B cell (primary cell): Measurements from ENCODE around the gene ATP6V1B1. TPM values are rescaled to one million over a fixed set of nuclear protein-coding genes. Genes with fewer than 3 reads are reported as not detected.

Source experiments
- ATAC-seq: fragments of 200-7000 bp; cut with Tn5 transposase; one replicate; pipeline ENCODE4 v1.10.0; 2021; ENCODE audit warnings: low read depth, mild to moderate bottlenecking, moderate number of reproducible peaks, moderate library complexity
- CTCF ChIA-PET: fragments of 350-600 bp; sonication (Branson Sonifier 250); formaldehyde crosslinking; loops from one replicate; lab custom pipeline; 2021; ENCODE audit warnings: antibody characterized with exemption, inconsistent platforms; lab: Charles Lee
- POLR2A ChIA-PET: fragments of 350-600 bp; sonication (Branson Sonifier 250); formaldehyde crosslinking; loops from one replicate; lab custom pipeline; 2021; ENCODE audit warnings: antibody characterized with exemption; lab: Charles Lee
- DNase-seq: peaks from one replicate; pipeline ENCODE4 v3.0.0; 2013
- H2AFZ ChIP-seq: 2 replicates; pipeline ENCODE4 v1.6.1; 2012; ENCODE audit warnings: mild to moderate bottlenecking, low read depth, low read length; ENCODE audit not compliant: insufficient read depth, poor library complexity, severe bottlenecking
- H3K27ac ChIP-seq, 2 donors: 1 replicate in 1 of 2; 2 replicates in 1 of 2; pipeline ENCODE4 v1.5.1; 2012 to 2013; ENCODE audit warnings: low read length in 2 of 2, mild to moderate bottlenecking in 2 of 2, moderate library complexity in 1 of 2
- H3K27me3 ChIP-seq, 4 experiments: fragments of 200-600 bp in 1 of 4; sonication (generic) in 1 of 4; replicated peaks in 1 of 4; 1 replicate in 2 of 4; 2 replicates in 2 of 4; pipeline versions ENCODE4 v1.6.1 to v1.7.0; 2013 to 2016; ENCODE audit warnings: low read length in 3 of 4, mild to moderate bottlenecking in 2 of 4, mixed read lengths in 1 of 4, moderate library complexity in 1 of 4; ENCODE audit not compliant: insufficient read depth in 4 of 4, control insufficient read depth in 3 of 4; ENCODE audit errors: control extremely low read depth in 1 of 4
- H3K36me3 ChIP-seq, 2 experiments: replicated peaks in 1 of 2; 1 replicate in 1 of 2; 2 replicates in 1 of 2; pipeline versions ENCODE4 v1.6.1 to v1.7.1; 2013; ENCODE audit warnings: low read length in 1 of 2; ENCODE audit not compliant: insufficient read depth in 2 of 2, control insufficient read depth in 1 of 2; ENCODE audit errors: control extremely low read depth in 1 of 2, extremely low read depth in 1 of 2
- H3K4me1 ChIP-seq, 2 donors: fragments of 200-600 bp in 1 of 2; sonication (generic) in 1 of 2; 1 replicate in 1 of 2; 2 replicates in 1 of 2; pipeline versions ENCODE4 v1.5.1 to v1.6.1; 2013 to 2017; ENCODE audit warnings: low read length in 2 of 2; ENCODE audit not compliant: control insufficient read depth in 2 of 2, insufficient read depth in 2 of 2
- H3K4me2 ChIP-seq: replicated peaks from 2 replicates; pipeline ENCODE3; 2012; ENCODE audit warnings: mild to moderate bottlenecking, low read depth, low read length; ENCODE audit not compliant: poor library complexity, severe bottlenecking
- H3K4me3 ChIP-seq, 5 experiments: fragments of 200-600 bp in 1 of 5; sonication (generic) in 1 of 5; 1 replicate in 3 of 5; 2 replicates in 2 of 5; pipeline versions ENCODE4 v1.5.1 to v1.7.0; 2011 to 2016; ENCODE audit warnings: low read length in 4 of 5, mild to moderate bottlenecking in 4 of 5, low read depth in 2 of 5, control low read depth in 1 of 5, moderate library complexity in 1 of 5; ENCODE audit not compliant: insufficient read depth in 1 of 5; ENCODE audit errors: control extremely low read depth in 1 of 5, extremely low read depth in 1 of 5
- H3K79me2 ChIP-seq: fragments of 200-600 bp; sonication (generic); one replicate; pipeline ENCODE4 v1.6.0; 2016; ENCODE audit warnings: low read length; ENCODE audit not compliant: control insufficient read depth, insufficient read depth
- H3K9ac ChIP-seq: fragments of 200-600 bp; sonication (generic); 2 replicates; pipeline ENCODE4 v1.6.1; 2017; ENCODE audit warnings: mild to moderate bottlenecking, low read length, moderate library complexity
- H3K9me3 ChIP-seq, 3 donors: one replicate each; pipeline versions ENCODE4 v1.6.1 to v1.7.1; 2013; ENCODE audit warnings: low read length in 2 of 3; ENCODE audit not compliant: control insufficient read depth in 2 of 3, insufficient read depth in 1 of 3; ENCODE audit errors: control extremely low read depth in 1 of 3
- H4K20me1 ChIP-seq: 2 replicates; pipeline ENCODE4 v1.6.0; 2012; ENCODE audit warnings: mild to moderate bottlenecking, low read length; ENCODE audit not compliant: insufficient read depth, control insufficient read depth, poor library complexity, severe bottlenecking
- H3K27ac Mint-ChIP-seq: one replicate; pipeline ENCODE4 v1.8.0; 2021; ENCODE audit warnings: mixed read lengths
- H3K27me3 Mint-ChIP-seq: one replicate; pipeline ENCODE4 v1.8.0; 2021; ENCODE audit warnings: mixed read lengths
- H3K4me1 Mint-ChIP-seq: one replicate; pipeline ENCODE4 v1.8.0; 2021; ENCODE audit warnings: mixed read lengths
- H3K4me3 Mint-ChIP-seq: one replicate; pipeline ENCODE4 v1.8.0; 2021; ENCODE audit warnings: mixed read lengths
- H3K9me3 Mint-ChIP-seq: one replicate; pipeline ENCODE4 v1.8.0; 2022; ENCODE audit warnings: mixed read lengths; ENCODE audit not compliant: insufficient read depth
- CTCF ChIP-seq: fragments of 200-600 bp; IDR thresholded peaks from one replicate; pipeline ENCODE4 v1.8.0; 2022; ENCODE audit warnings: antibody characterized with exemption, mild to moderate bottlenecking
- EZH2 ChIP-seq: IDR thresholded peaks from 2 replicates; pipeline ENCODE4 v1.6.1; 2012; ENCODE audit warnings: borderline replicate concordance, low read depth, mild to moderate bottlenecking, moderate library complexity, low read length; ENCODE audit not compliant: insufficient read depth, poor library complexity, severe bottlenecking
- WGBS: methylation state at CpG from one replicate; pipeline ENCODE4 v1.1.5; 2013; ENCODE audit warnings: missing lambda C conversion rate; ENCODE audit not compliant: insufficient coverage; 5-methylcytosine and 5-hydroxymethylcytosine counted together
- intact Hi-C: fragments of 100-400 bp; cut with micrococcal nuclease; formaldehyde crosslinking; loops from one replicate; pipeline ENCODE4 v1.10.0; 2022
- polyA plus RNA-seq: library from polyadenylated mRNA; depleted of rRNA; stranded (reverse); fragments of >200 nt; gene quantifications from 2 replicates; pipeline ENCODE4 v1.2.3, GENCODE V29; 2012
- total RNA-seq, 2 donors: library from RNA; stranded (reverse); fragments of 120-200 nt in 1 of 2; gene quantifications; 1 replicate in 1 of 2; 2 replicates in 1 of 2; pipeline versions ENCODE4 v1.2.3 to v1.2.4, GENCODE V29; 2013 to 2022

ATP6V1B1 gene
- total and polyA plus RNA-seq, 2 donors (not counting 1 experiment from before 2014, with no cell fraction given) = not detected

DNA sequence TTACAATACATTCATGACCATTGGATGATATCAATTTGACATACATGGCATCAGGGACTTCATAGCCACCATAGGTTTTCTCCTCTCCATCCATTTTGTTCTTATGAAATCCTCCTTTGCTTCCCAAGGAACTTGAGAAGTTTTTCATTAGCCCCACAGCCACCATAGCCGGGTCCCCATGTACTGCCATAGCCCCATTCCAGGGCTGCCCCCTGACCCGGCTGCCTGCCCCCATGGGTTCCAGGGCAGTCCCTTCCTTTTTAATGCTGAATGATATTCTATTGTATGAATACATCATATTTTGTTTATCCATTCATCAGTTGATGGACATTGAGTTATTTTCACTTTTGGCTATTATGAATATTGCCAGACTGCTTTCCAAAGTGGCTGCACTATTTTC, 20.4 kb downstream of the ATP6V1B1 start:
- DNase-seq (no peak), ATAC-seq (no peak)
- Histone ChIP-seq H3K9ac (no peak overlapping the region), H3K36me3 (no peaks in the 10 kb centered on the region), H3K27me3 (peaks cover 0 to 30% (median 1%) of the 10 kb centered on the region in 4 experiments), H3K79me2 (no peaks in the 10 kb centered on the region), H3K9me3 (no peaks in the 10 kb centered on the region), H3K4me2 (no peak overlapping the region), H4K20me1 (no peaks in the 10 kb centered on the region), H3K4me3 (no peak overlapping the region), H3K4me1 (peaks cover 3 to 4% of the 10 kb centered on the region in 2 donors), H2AFZ (no peak overlapping the region), H3K27ac (no peak overlapping the region)
- no peaks in the 10 kb centered on the region for H3K9me3 Mint-ChIP-seq
- intact Hi-C loops = no loop called here
- ChIA-PET CTCF (no interaction called here), POLR2A (no interaction called here)
- TF ChIP-seq CTCF = no peak
- no peak for TF ChIP-seq EZH2
- peaks cover 2% of the 10 kb centered on the region for H3K4me1 Mint-ChIP-seq
- H3K27me3 Mint-ChIP-seq = peaks cover 25% of the 10 kb centered on the region
- no peak overlapping the region for H3K27ac Mint-ChIP-seq
- no CpG with 5 or more reads among the region's 2 CpGs for WGBS
- H3K4me3 Mint-ChIP-seq = no peak overlapping the region

- Mint-ChIP-seq H3K4me3 (no peak overlapping the region), H3K9me3 (no peaks in the 10 kb centered on the region), H3K27ac (no peak overlapping the region), H3K27me3 (peaks cover 34% of the 10 kb centered on the region), H3K4me1 (peaks cover 2% of the 10 kb centered on the region)
- Histone ChIP-seq H3K4me1 (peaks cover 3 to 4% of the 10 kb centered on the region in 2 donors), H3K79me2 (no peaks in the 10 kb centered on the region), H3K36me3 (no peaks in the 10 kb centered on the region), H3K9ac (no peak overlapping the region), H3K27ac (no peak overlapping the region), H3K4me2 (no peak overlapping the region), H4K20me1 (no peaks in the 10 kb centered on the region), H3K27me3 (peaks cover 0 to 39% (median 1%) of the 10 kb centered on the region in 4 experiments), H2AFZ (no peak overlapping the region), H3K9me3 (no peaks in the 10 kb centered on the region), H3K4me3 (no peak overlapping the region)
- DNase-seq (no peak), ATAC-seq (no peak)
- intact Hi-C loops = no loop called here
- CTCF ChIA-PET = no interaction called here
- TF ChIP-seq CTCF (no peak), EZH2 (no peak)
- 100% methylated on average over 1 of the region's 6 CpGs for WGBS
- POLR2A ChIA-PET = no interaction called here
Observed at GRCh38 chr2:70957798-70958197, 22.1 kb downstream of the ATP6V1B1 start.
